Epithelial cell of proximal tubule (primary cell): ENCODE data around the gene RAPH1. TPM values are rescaled to one million over a fixed set of nuclear protein-coding genes. Genes with fewer than 3 reads are reported as not detected.
"Not testable (repeated sequence)": the region's sequence is repeated elsewhere in the genome, so short reads cannot be mapped to it uniquely, and the experiment has no call there.

Experiments
- DNase-seq: peaks from one replicate; pipeline ENCODE4 v3.0.0-alpha.2; 2011; ENCODE audit warnings: low read depth
- H3K4me3 ChIP-seq: 2 replicates; pipeline ENCODE4 v1.5.1; 2011; ENCODE audit warnings: low read depth, mild to moderate bottlenecking, low read length
- total RNA-seq: library from RNA; depleted of rRNA; stranded (reverse); fragments of >200 nt; gene quantifications from 2 replicates; pipeline ENCODE4 v1.2.3, GENCODE V29; 2015
- TF ChIP-seq, protein P1 (sequence below): conservative IDR thresholded peaks from 2 replicates; pipeline ENCODE4 v1.5.1; 2012; ENCODE audit warnings: low read depth, mild to moderate bottlenecking, low read length

The RAPH1 gene
- total RNA-seq, 1 donor from 2014 or later, result 33.4 TPM

DNA sequence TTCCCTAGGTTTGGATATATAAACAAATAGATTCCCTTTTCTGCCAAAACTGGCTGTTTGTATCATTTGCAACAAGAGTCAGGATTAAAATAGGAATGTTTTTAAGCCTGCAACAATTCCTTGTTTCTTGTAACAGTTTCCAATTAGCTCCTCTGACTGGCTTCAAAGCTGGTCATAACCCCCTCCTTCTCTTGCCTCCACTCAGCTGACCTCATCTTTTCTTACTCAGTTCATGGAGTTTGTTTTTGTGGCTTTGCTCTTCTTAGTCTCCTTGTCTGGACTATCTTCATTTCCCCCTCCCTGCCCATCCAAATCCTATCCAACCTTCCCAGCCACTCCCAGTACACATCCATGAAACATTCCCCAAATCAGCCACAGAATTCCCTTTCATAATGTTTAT, 14.3 kb upstream of the RAPH1 start:
- TF ChIP-seq, protein P1, sequence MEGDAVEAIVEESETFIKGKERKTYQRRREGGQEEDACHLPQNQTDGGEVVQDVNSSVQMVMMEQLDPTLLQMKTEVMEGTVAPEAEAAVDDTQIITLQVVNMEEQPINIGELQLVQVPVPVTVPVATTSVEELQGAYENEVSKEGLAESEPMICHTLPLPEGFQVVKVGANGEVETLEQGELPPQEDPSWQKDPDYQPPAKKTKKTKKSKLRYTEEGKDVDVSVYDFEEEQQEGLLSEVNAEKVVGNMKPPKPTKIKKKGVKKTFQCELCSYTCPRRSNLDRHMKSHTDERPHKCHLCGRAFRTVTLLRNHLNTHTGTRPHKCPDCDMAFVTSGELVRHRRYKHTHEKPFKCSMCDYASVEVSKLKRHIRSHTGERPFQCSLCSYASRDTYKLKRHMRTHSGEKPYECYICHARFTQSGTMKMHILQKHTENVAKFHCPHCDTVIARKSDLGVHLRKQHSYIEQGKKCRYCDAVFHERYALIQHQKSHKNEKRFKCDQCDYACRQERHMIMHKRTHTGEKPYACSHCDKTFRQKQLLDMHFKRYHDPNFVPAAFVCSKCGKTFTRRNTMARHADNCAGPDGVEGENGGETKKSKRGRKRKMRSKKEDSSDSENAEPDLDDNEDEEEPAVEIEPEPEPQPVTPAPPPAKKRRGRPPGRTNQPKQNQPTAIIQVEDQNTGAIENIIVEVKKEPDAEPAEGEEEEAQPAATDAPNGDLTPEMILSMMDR, result no peak
- H3K4me3 ChIP-seq, result no peak overlapping the region
- DNase-seq, result no peak

DNA sequence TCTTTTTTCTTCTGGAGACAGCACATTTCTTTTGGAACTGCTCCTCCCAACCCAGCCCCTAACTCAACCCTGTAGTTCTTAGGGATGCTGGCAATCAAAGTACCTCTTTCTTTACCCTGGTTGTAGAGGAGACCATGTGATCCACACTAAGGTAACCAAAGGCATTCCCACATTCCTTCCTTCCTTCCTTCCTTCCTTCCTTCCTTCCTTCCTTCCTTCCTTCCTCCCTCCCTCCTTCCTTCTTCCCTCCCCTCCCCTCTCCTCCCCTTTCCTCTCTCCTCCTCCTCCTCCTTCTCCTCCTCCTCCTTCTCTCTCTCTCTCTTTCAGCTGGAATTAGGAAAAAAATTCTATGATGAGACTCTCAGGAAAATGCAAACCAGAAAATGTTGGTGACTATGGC, 13.8 kb upstream of the RAPH1 start:
- TF ChIP-seq, protein P1, result no peak
- H3K4me3 ChIP-seq, result no peak overlapping the region

DNA sequence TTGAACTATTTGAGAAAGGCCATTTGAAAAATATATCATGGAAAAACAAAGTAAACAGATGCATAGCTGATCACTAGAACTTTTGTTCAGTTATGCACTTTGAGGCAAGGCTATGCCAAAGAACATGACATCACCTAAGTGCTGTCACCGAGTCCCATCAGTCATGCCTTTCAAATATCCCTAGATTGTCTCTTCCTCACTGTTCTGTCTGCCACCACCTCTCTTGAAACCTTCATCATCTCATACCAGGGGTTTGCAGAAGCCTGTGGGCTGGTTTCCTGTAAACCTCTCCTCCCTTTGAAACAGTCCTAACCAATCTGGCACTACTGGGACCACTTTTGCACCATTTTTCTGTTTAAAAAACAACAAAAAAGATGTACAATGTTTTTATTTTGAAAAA, 12.3 kb upstream of the RAPH1 start:
- no peak overlapping the region for H3K4me3 ChIP-seq
- TF ChIP-seq, protein P1, result no peak
- DNase-seq, result no peak

More for the DNA sequence above, 13.8 kb upstream of the RAPH1 start:
- DNase-seq, result no peak

DNA sequence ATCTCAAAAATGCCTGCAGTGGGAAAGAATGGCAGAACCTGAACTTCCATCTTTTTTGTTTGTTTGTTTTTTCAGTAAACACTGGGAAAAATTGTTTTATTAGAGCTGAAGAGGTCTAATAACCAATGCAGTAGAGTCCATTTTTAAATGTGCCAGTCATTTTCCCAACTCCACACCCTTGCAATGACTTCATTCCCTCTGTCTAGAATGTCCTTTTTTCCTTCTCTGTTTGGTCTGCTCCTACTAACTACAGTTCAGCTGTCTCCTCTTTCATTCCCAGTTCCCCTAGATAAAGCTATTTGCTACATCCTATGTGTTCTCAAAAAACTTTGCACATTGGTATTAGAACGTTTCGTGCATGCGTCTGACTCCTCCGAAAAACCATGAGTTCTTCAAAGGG, 9.3 kb upstream of the RAPH1 start:
- TF ChIP-seq, protein P1, result no peak
- H3K4me3 ChIP-seq, result no peak overlapping the region
- no peak for DNase-seq

DNA sequence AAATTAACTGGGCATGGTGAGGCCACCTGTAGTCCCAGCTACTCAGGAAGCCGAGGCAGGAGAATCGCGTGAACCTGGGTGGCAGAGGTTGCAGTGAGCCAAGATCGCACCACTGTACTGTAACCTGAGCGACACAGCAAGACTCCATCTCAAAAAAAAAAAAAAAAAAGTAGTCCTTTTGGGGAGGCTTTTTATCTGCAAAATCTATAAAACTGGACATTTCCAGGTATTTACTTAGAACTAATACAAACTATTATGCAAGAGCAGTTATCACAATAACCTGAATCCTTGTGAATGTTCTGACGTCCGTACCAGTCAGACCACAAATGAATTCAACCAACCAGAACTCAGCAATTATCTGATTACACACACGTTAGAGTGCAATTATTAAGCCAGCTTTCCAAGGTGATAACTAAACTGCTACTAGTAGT, 8.8 kb upstream of the RAPH1 start:
- DNase-seq, result no peak
- TF ChIP-seq, protein P1, result no peak
- H3K4me3 ChIP-seq, result no peak overlapping the region

DNA sequence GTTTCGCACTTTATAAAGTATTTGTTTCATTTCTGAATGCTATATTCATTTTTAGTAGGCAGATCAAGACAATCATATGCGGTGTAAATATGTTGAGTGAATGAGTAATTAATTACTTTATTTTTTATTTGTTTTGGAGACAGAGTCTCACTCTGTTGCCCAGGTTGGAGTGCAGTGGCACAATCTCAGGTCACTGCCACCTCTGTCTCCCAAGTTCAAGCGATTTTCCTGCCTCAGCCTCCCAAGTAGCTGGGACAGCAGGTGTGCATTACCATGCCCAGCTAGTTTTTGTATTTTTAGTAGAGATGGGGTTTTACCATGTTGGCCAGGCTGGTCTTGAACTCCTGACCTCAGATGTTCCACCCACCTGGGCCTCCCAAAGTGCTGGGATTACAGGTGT, 5.5 kb upstream of the RAPH1 start:
- not testable (repeated sequence) for H3K4me3 ChIP-seq, DNase-seq

DNA sequence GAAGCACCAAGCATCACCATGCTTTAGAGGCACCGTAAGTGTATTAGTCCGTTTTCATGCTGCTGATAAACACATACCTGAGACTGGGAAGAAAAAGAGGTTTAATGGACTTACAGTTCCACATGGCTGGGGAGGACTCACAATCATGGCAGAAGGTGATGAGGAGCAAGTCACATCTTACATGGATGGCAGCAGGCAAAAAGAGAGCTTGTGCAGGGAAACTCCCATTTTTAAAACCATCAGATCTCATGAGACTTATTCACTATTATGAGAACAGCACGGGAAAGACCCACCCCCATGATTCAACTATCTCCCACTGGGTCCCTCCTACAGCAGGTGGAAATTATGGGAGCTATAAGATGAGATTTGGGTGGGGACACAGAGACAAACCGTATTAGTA, 3.1 kb upstream of the RAPH1 start:
- not testable (repeated sequence) for DNase-seq, H3K4me3 ChIP-seq

DNA sequence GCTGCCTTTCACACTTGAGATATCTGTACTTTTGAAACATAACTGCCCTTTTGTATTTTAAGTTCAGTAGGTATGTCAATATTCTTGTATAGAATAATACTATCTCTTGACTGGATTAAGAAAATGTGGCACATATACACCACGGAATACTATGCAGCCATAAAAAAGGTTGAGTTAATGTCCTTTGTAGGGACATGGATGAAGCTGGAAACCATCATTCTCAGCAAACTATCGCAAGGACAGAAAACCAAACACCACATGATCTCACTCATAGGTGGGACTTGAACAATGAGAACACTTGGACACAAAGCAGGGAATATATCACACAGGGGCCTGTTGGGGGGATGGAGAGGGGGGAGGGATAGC, 1.5 kb upstream of the RAPH1 start:
- not testable (repeated sequence) for H3K4me3 ChIP-seq, DNase-seq
